ENCODE measurements around the gene CACNA2D2.

- TF ChIP-seq CTCF (IDR thresholded peaks at IDR 0.05; ENCODE audit: insufficient read depth, low read depth, low read length) (no peak), EZH2 (IDR thresholded peaks at IDR 0.05; ENCODE audit: insufficient read depth, low read length) (no peak)
Observed at GRCh38 chr3:50423543-50423942, 79.9 kb downstream of the CACNA2D2 start.
